Femur (tissue), 1 donor: ENCODE results near the gene NBL1.
A peak's percentile ranks its signal among the peaks of the same experiment; 100 is the strongest.

Experiments used
- DNase-seq: peaks from one replicate; pipeline ENCODE4 v3.0.0-alpha.2; 2017

Gene NBL1

GRCh38 chr1:19643602-19644394, at the start of gene NBL1:
Gene NBL1, plus strand, starts transcription at chr1:19644311. Its CDS starts 10,720 bp downstream, at chr1:19655031.
- DNase-seq: peak; percentile 82

- DNase-seq: peak; percentile 51
Observed at GRCh38 chr1:19596065-19596713, 47.9 kb upstream of the NBL1 start.

GRCh38 chr1:19596714-19597495, 47.2 kb upstream of the NBL1 start:
- peak; percentile 98 for DNase-seq

GRCh38 chr1:19597496-19598309, 46.4 kb upstream of the NBL1 start:
- DNase-seq: no peak

GRCh38 chr1:19599810-19600209, 44.3 kb upstream of the NBL1 start:
- DNase-seq: no peak

- no peak for DNase-seq
Observed at GRCh38 chr1:19602486-19602885, 41.6 kb upstream of the NBL1 start.

- no peak for DNase-seq
Observed at GRCh38 chr1:19605967-19606366, 38.1 kb upstream of the NBL1 start.

- DNase-seq: peak; percentile 40
Observed at GRCh38 chr1:19606817-19607642, 37.1 kb upstream of the NBL1 start.

GRCh38 chr1:19608232-19608631, 35.9 kb upstream of the NBL1 start:
- DNase-seq: no peak

- DNase-seq: no peak
Observed at GRCh38 chr1:19610282-19610981, 33.7 kb upstream of the NBL1 start.

- DNase-seq: no peak
Observed at GRCh38 chr1:19612530-19612929, 31.6 kb upstream of the NBL1 start.

- no peak for DNase-seq
Observed at GRCh38 chr1:19613171-19613703, 30.9 kb upstream of the NBL1 start.

- DNase-seq: no peak
Observed at GRCh38 chr1:19615438-19615837, 28.7 kb upstream of the NBL1 start.

- DNase-seq: no peak
Observed at GRCh38 chr1:19616489-19616888, 27.6 kb upstream of the NBL1 start.

GRCh38 chr1:19617376-19617775, 26.7 kb upstream of the NBL1 start:
- DNase-seq: no peak

GRCh38 chr1:19618428-19618827, 25.7 kb upstream of the NBL1 start:
- no peak for DNase-seq

- DNase-seq: no peak
Observed at GRCh38 chr1:19619697-19620384, 24.3 kb upstream of the NBL1 start.

- DNase-seq: no peak
Observed at GRCh38 chr1:19620786-19621185, 23.3 kb upstream of the NBL1 start.

GRCh38 chr1:19621274-19621950, 22.7 kb upstream of the NBL1 start:
- no peak for DNase-seq

- no peak for DNase-seq
Observed at GRCh38 chr1:19622204-19622603, 21.9 kb upstream of the NBL1 start.
